HepG2 (cell line): Measurements from ENCODE around the gene ZCCHC3. TPM values are rescaled to one million over a fixed set of nuclear protein-coding genes. Genes with fewer than 3 reads are reported as not detected.

Experiments
- ASH2L ChIP-seq: fragments of 300-600, 200-600 bp; sonication (generic); IDR thresholded peaks from 2 replicates; pipeline ENCODE4 v1.7.0; 2017; ENCODE audit warnings: low read depth, mild to moderate bottlenecking, moderate library complexity, mixed read lengths, low read length; ENCODE audit not compliant: insufficient read length
- CBX5 ChIP-seq: sonication (generic); formaldehyde crosslinking; IDR thresholded peaks from 2 replicates; pipeline ENCODE4 v1.4.0; 2020; ENCODE audit warnings: missing genetic modification reagents, borderline replicate concordance
- HES4 ChIP-seq: sonication (generic); formaldehyde crosslinking; IDR thresholded peaks from 2 replicates; pipeline ENCODE4 v1.9.0; 2021; ENCODE audit warnings: mild to moderate bottlenecking, missing genetic modification reagents, borderline replicate concordance
- HOXA7 ChIP-seq: sonication (generic); formaldehyde crosslinking; IDR thresholded peaks from 2 replicates; pipeline ENCODE4 v1.8.1; 2022; ENCODE audit warnings: mild to moderate bottlenecking, missing genetic modification reagents, moderate library complexity
- MXI1 ChIP-seq: IDR thresholded peaks from 3 replicates; pipeline ENCODE4 v1.6.1; 2012; ENCODE audit warnings: low read depth, low read length, inconsistent platforms, borderline replicate concordance
- NFE2L1 ChIP-seq: sonication (generic); formaldehyde crosslinking; IDR thresholded peaks from 2 replicates; pipeline ENCODE4 v1.4.0; 2020; ENCODE audit warnings: missing genetic modification reagents, mild to moderate bottlenecking, borderline replicate concordance
- NFYC ChIP-seq: IDR thresholded peaks from 2 replicates; pipeline ENCODE4 v1.6.1; 2016; ENCODE audit warnings: missing genetic modification reagents, missing compliant biosample characterization
- PHF21A ChIP-seq: sonication (generic); formaldehyde crosslinking; IDR thresholded peaks from 2 replicates; pipeline ENCODE4 v1.5.0; 2020; ENCODE audit warnings: mild to moderate bottlenecking, missing genetic modification reagents
- PPARG ChIP-seq: conservative IDR thresholded peaks from 2 replicates; pipeline ENCODE4 v1.6.1; 2016; ENCODE audit warnings: missing biosample characterization, missing genetic modification reagents
- SMYD3 ChIP-seq: sonication (generic); formaldehyde crosslinking; IDR thresholded peaks from 2 replicates; pipeline ENCODE4 v1.8.1; 2023; ENCODE audit warnings: mild to moderate bottlenecking, missing genetic modification reagents
- SOX5 ChIP-seq: IDR thresholded peaks from 2 replicates; pipeline ENCODE4 v1.6.1; 2016; ENCODE audit warnings: borderline replicate concordance
- SRSF9 ChIP-seq: fragments of 200-400 bp; formaldehyde crosslinking; IDR thresholded peaks from 2 replicates; pipeline ENCODE4 v1.6.1; 2018; ENCODE audit warnings: borderline replicate concordance, mild to moderate bottlenecking, low read depth, low read length; ENCODE audit not compliant: insufficient read depth, poor library complexity, severe bottlenecking
- STAT5B ChIP-seq: sonication (generic); formaldehyde crosslinking; IDR thresholded peaks from 2 replicates; pipeline ENCODE4 v1.4.0; 2020; ENCODE audit warnings: missing genetic modification reagents
- TOE1 ChIP-seq: sonication (generic); formaldehyde crosslinking; IDR thresholded peaks from 2 replicates; pipeline ENCODE4 v1.4.0; 2020; ENCODE audit warnings: mild to moderate bottlenecking, missing genetic modification reagents
- ZKSCAN1 ChIP-seq: fragments of 150-350 bp; IDR thresholded peaks from 2 replicates; pipeline ENCODE4 v1.6.1; 2014; ENCODE audit warnings: low read length
- ZNF124 ChIP-seq: sonication (generic); formaldehyde crosslinking; IDR thresholded peaks from 2 replicates; pipeline ENCODE4 v1.4.0; 2020; ENCODE audit warnings: missing genetic modification reagents
- ZNF160 ChIP-seq: sonication (generic); formaldehyde crosslinking; IDR thresholded peaks from 2 replicates; pipeline ENCODE4 v1.8.0; 2022; ENCODE audit warnings: mild to moderate bottlenecking, inconsistent platforms, missing genetic modification reagents
- ZNF207 ChIP-seq: fragments of 450-650 bp; IDR thresholded peaks from 2 replicates; pipeline ENCODE4 v1.6.1; 2016; ENCODE audit warnings: antibody characterized with exemption, borderline replicate concordance
- ZNF496 ChIP-seq: sonication (generic); formaldehyde crosslinking; IDR thresholded peaks from 2 replicates; pipeline ENCODE4 v1.8.1; 2023; ENCODE audit warnings: mild to moderate bottlenecking, moderate library complexity, missing genetic modification reagents; ENCODE audit not compliant: insufficient replicate concordance
- polyA plus RNA-seq, 8 experiments: library from polyadenylated mRNA; depleted of rRNA in 3 of 8; stranded (reverse) in 7 of 8; unstranded in 1 of 8; fragments of >200 nt; fragmentation: Illumina TruSeq in 4 of 8; extraction: Trizol in 4 of 8; gene quantifications; 2 replicates each; pipeline versions ENCODE4 v1.2.1 to v1.2.3, GENCODE V29; 2011 to 2016; ENCODE audit warnings: low read depth in 4 of 8, missing spikeins in 1 of 8, mixed read lengths in 1 of 8; ENCODE audit not compliant: insufficient read depth in 1 of 8
- total RNA-seq, 5 experiments: library from RNA; depleted of rRNA; stranded (reverse); fragments of >200 nt; fragmentation: Illumina TruSeq; extraction: Trizol; gene quantifications; 2 replicates each; pipeline ENCODE4 v1.2.3, GENCODE V29; 2016; ENCODE audit warnings: low read depth in 1 of 5
- TF ChIP-seq, protein P1 (sequence below): sonication (generic); formaldehyde crosslinking; IDR thresholded peaks from 2 replicates; pipeline ENCODE4 v1.5.1; 2020; ENCODE audit warnings: missing genetic modification reagents, mild to moderate bottlenecking, borderline replicate concordance
- TF ChIP-seq, protein P2 (sequence below): sonication (generic); formaldehyde crosslinking; IDR thresholded peaks from 2 replicates; pipeline ENCODE4 v1.4.0; 2020; ENCODE audit warnings: missing genetic modification reagents, borderline replicate concordance
- TF ChIP-seq, protein P3 (sequence below): sonication (generic); formaldehyde crosslinking; IDR thresholded peaks from 2 replicates; pipeline ENCODE4 v1.4.0; 2020; ENCODE audit warnings: mild to moderate bottlenecking, low read depth, missing genetic modification reagents
- TF ChIP-seq, protein P4 (sequence below): sonication (generic); formaldehyde crosslinking; IDR thresholded peaks from 2 replicates; pipeline ENCODE4 v1.5.1; 2020; ENCODE audit warnings: mild to moderate bottlenecking, missing genetic modification reagents, moderate library complexity

Gene ZCCHC3
- total and polyA plus RNA-seq, 2 of the 13 experiments (the other 11 are each of a cell fraction or from before 2014, with no cell fraction given): 46.6 to 63.0 TPM

DNA sequence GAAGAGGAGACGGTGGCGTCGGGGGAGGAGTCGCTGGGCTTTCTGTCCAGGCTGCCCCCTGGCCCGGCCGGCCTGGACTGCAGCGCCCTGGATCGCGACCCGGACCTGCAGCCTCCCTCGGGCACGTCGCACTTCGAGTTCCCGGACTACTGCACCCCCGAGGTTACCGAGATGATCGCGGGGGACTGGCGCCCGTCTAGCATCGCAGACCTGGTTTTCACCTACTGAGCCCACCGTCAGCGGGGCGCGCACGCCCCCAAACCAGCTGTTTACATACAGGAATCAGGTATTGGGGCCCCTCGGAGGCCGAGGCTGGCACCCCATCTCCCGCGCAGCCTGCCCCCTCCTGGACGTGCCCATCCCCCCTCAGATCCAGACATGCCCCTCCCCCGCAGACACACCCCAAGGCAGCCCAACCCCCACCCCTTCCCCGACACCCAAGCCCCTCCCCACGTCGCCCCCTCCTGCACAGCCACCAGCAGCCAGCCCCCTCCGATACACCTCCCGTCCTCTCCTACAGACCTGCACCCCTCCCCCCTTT, 29.3 kb downstream of the ZCCHC3 start (continued):
- TF ChIP-seq PPARG (no peak), MXI1 (no peak), SMYD3 (CRISPR knock-in tag) (no peak), PHF21A (CRISPR knock-in tag) (no peak), HOXA7 (no peak), SRSF9 (no peak), CBX5 (CRISPR knock-in tag) (peak; percentile 75), NFYC (CRISPR knock-in tag) (no peak), ZNF207 (no peak), ZNF496 (CRISPR knock-in tag) (no peak), ZNF124 (CRISPR knock-in tag) (no peak; the same call in 1 of the 2 replicates), ASH2L (no peak), ZKSCAN1 (no peak), HES4 (CRISPR knock-in tag) (0 out of 2 replicates have a peak, but pooled peaks have one; percentile 13), STAT5B (CRISPR knock-in tag) (no peak), ZNF160 (no peak), TOE1 (CRISPR knock-in tag) (0 out of 2 replicates have a peak, but pooled peaks have one; percentile 29), SOX5 (no peak), NFE2L1 (CRISPR knock-in tag) (no peak)
- TF ChIP-seq, protein P1, sequence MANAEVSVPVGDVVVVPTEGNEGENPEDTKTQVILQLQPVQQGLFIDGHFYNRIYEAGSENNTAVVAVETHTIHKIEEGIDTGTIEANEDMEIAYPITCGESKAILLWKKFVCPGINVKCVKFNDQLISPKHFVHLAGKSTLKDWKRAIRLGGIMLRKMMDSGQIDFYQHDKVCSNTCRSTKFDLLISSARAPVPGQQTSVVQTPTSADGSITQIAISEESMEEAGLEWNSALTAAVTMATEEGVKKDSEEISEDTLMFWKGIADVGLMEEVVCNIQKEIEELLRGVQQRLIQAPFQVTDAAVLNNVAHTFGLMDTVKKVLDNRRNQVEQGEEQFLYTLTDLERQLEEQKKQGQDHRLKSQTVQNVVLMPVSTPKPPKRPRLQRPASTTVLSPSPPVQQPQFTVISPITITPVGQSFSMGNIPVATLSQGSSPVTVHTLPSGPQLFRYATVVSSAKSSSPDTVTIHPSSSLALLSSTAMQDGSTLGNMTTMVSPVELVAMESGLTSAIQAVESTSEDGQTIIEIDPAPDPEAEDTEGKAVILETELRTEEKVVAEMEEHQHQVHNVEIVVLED: no peak
- TF ChIP-seq, protein P2, sequence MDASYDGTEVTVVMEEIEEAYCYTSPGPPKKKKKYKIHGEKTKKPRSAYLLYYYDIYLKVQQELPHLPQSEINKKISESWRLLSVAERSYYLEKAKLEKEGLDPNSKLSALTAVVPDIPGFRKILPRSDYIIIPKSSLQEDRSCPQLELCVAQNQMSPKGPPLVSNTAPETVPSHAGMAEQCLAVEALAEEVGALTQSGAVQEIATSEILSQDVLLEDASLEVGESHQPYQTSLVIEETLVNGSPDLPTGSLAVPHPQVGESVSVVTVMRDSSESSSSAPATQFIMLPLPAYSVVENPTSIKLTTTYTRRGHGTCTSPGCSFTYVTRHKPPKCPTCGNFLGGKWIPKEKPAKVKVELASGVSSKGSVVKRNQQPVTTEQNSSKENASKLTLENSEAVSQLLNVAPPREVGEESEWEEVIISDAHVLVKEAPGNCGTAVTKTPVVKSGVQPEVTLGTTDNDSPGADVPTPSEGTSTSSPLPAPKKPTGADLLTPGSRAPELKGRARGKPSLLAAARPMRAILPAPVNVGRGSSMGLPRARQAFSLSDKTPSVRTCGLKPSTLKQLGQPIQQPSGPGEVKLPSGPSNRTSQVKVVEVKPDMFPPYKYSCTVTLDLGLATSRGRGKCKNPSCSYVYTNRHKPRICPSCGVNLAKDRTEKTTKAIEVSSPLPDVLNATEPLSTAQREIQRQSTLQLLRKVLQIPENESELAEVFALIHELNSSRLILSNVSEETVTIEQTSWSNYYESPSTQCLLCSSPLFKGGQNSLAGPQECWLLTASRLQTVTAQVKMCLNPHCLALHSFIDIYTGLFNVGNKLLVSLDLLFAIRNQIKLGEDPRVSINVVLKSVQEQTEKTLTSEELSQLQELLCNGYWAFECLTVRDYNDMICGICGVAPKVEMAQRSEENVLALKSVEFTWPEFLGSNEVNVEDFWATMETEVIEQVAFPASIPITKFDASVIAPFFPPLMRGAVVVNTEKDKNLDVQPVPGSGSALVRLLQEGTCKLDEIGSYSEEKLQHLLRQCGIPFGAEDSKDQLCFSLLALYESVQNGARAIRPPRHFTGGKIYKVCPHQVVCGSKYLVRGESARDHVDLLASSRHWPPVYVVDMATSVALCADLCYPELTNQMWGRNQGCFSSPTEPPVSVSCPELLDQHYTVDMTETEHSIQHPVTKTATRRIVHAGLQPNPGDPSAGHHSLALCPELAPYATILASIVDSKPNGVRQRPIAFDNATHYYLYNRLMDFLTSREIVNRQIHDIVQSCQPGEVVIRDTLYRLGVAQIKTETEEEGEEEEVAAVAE (CRISPR knock-in tag): peak; percentile 62; the same call in 1 of the 2 replicates
- TF ChIP-seq, protein P3, sequence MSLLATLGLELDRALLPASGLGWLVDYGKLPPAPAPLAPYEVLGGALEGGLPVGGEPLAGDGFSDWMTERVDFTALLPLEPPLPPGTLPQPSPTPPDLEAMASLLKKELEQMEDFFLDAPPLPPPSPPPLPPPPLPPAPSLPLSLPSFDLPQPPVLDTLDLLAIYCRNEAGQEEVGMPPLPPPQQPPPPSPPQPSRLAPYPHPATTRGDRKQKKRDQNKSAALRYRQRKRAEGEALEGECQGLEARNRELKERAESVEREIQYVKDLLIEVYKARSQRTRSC (CRISPR knock-in tag): no peak
- TF ChIP-seq, protein P4, sequence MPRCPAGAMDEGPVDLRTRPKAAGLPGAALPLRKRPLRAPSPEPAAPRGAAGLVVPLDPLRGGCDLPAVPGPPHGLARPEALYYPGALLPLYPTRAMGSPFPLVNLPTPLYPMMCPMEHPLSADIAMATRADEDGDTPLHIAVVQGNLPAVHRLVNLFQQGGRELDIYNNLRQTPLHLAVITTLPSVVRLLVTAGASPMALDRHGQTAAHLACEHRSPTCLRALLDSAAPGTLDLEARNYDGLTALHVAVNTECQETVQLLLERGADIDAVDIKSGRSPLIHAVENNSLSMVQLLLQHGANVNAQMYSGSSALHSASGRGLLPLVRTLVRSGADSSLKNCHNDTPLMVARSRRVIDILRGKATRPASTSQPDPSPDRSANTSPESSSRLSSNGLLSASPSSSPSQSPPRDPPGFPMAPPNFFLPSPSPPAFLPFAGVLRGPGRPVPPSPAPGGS: no peak
